ENCODE measurements around the gene SLC10A3. TPM values are rescaled to one million over a fixed set of nuclear protein-coding genes. Genes with fewer than 3 reads are reported as not detected.
A peak's percentile ranks its signal among the peaks of the same experiment; 100 is the strongest.

The SLC10A3 gene
- total and polyA plus RNA-seq, 4 donors: 16.8 to 38.8 (median 26.0) TPM

- peak within 1 kb of the TSS in 1 of 2 donors; percentile 50 for H3K27ac ChIP-seq (ENCODE audit: low read depth in 1 of 2, low read length in 2 of 2)
- intact Hi-C loops (cut with DNase I): no loop called here
- H3K36me3 ChIP-seq (ENCODE audit: control insufficient read depth in 1 of 2, insufficient read depth in 2 of 2, low read length in 1 of 2): no peaks in the 10 kb centered on the region
- H3K9me3 ChIP-seq (ENCODE audit: control insufficient read depth, low read length): no peaks in the 10 kb centered on the region
- peak; percentile 71 for ATAC-seq (ENCODE audit: low FRiP score)
- peaks cover 0 to 2% of the 10 kb centered on the region in 2 donors for H3K27me3 ChIP-seq (ENCODE audit: control insufficient read depth in 1 of 2, insufficient read depth in 2 of 2, low read length in 1 of 2)
- peak within 1 kb of the TSS; percentile 37 to 88 for H3K4me3 ChIP-seq (ENCODE audit: low read length in 2 of 2)
- DNase-seq: peak; percentile 72 to 85
- WGBS, 2 donors: 0 to 37% methylated on average over 31 to 88 of the region's 88 CpGs
- H3K4me1 ChIP-seq (ENCODE audit: control insufficient read depth in 1 of 2, insufficient read depth in 2 of 2, low read length in 2 of 2): no peaks in the 10 kb centered on the region
Measured at GRCh38 chrX:154458116-154458953, 32.1 kb downstream of the SLC10A3 start, which contains the start of gene PLXNA3. PLXNA3 (plus strand) TSS chrX:154458281; CDS start chrX:154460184, 1,903 bp downstream.

GRCh38 chrX:154457491-154458115 is 32.8 kb downstream of the SLC10A3 start:
- peak; percentile 13 for ATAC-seq (ENCODE audit: low FRiP score)
- intact Hi-C loops (cut with DNase I): no loop called here

GRCh38 chrX:154452823-154453222 is 37.6 kb downstream of the SLC10A3 start:
- WGBS, 2 donors: 61 to 72% methylated on average over 9 of the region's 9 CpGs
- no peak overlapping the region for H3K27ac ChIP-seq (ENCODE audit: low read depth in 1 of 2, low read length in 2 of 2)
- no peak for DNase-seq
- H3K36me3 ChIP-seq (ENCODE audit: control insufficient read depth in 1 of 2, insufficient read depth in 2 of 2, low read length in 1 of 2): peaks cover 0 to 4% of the 10 kb centered on the region in 2 donors
- no peak for ATAC-seq (ENCODE audit: low FRiP score)
- H3K27me3 ChIP-seq (ENCODE audit: control insufficient read depth in 1 of 2, insufficient read depth in 2 of 2, low read length in 1 of 2): no peaks in the 10 kb centered on the region
- H3K4me3 ChIP-seq (ENCODE audit: low read length in 2 of 2): no peak overlapping the region
- intact Hi-C loops (cut with DNase I): no loop called here
- no peaks in the 10 kb centered on the region for H3K9me3 ChIP-seq (ENCODE audit: control insufficient read depth, low read length)
- H3K4me1 ChIP-seq (ENCODE audit: control insufficient read depth in 1 of 2, insufficient read depth in 2 of 2, low read length in 2 of 2): no peaks in the 10 kb centered on the region

More at GRCh38 chrX:154457491-154458115, 32.8 kb downstream of the SLC10A3 start:
- WGBS, 2 donors: 3 to 33% methylated on average over 25 to 65 of the region's 65 CpGs
- Histone ChIP-seq H3K4me3 (ENCODE audit: low read length in 2 of 2) (peak overlapping the region; percentile 37 to 88), H3K27me3 (ENCODE audit: control insufficient read depth in 1 of 2, insufficient read depth in 2 of 2, low read length in 1 of 2) (peaks cover 0 to 2% of the 10 kb centered on the region in 2 donors), H3K9me3 (ENCODE audit: control insufficient read depth, low read length) (no peaks in the 10 kb centered on the region), H3K36me3 (ENCODE audit: control insufficient read depth in 1 of 2, insufficient read depth in 2 of 2, low read length in 1 of 2) (no peaks in the 10 kb centered on the region), H3K27ac (ENCODE audit: low read depth in 1 of 2, low read length in 2 of 2) (peak overlapping the region in 1 of 2 donors; percentile 38), H3K4me1 (ENCODE audit: control insufficient read depth in 1 of 2, insufficient read depth in 2 of 2, low read length in 2 of 2) (no peaks in the 10 kb centered on the region)
- DNase-seq: no peak

- Histone ChIP-seq H3K27ac (ENCODE audit: low read depth in 1 of 2, low read length in 2 of 2) (no peak overlapping the region), H3K36me3 (ENCODE audit: control insufficient read depth in 1 of 2, insufficient read depth in 2 of 2, low read length in 1 of 2) (peaks cover 0 to 4% of the 10 kb centered on the region in 2 donors), H3K4me1 (ENCODE audit: control insufficient read depth in 1 of 2, insufficient read depth in 2 of 2, low read length in 2 of 2) (no peaks in the 10 kb centered on the region), H3K27me3 (ENCODE audit: control insufficient read depth in 1 of 2, insufficient read depth in 2 of 2, low read length in 1 of 2) (no peaks in the 10 kb centered on the region), H3K9me3 (ENCODE audit: control insufficient read depth, low read length) (no peaks in the 10 kb centered on the region), H3K4me3 (ENCODE audit: low read length in 2 of 2) (no peak overlapping the region)
- ATAC-seq (ENCODE audit: low FRiP score): no peak
- whole genome bisulfite sequencing, 2 donors: 87 to 92% methylated on average over 15 to 17 of the region's 17 CpGs
- no peak for DNase-seq
- intact Hi-C loops (cut with DNase I): no loop called here
Measured at GRCh38 chrX:154450312-154450711, 40.1 kb downstream of the SLC10A3 start.

GRCh38 chrX:154449618-154450017 is 40.8 kb downstream of the SLC10A3 start:
- no peak for ATAC-seq (ENCODE audit: low FRiP score)
- intact Hi-C loops (cut with DNase I): no loop called here
- no peak for DNase-seq
- H3K27ac ChIP-seq (ENCODE audit: low read depth in 1 of 2, low read length in 2 of 2): no peak overlapping the region
- WGBS, 2 donors: 91% methylated on average over 18 of the region's 18 CpGs
- no peaks in the 10 kb centered on the region for H3K27me3 ChIP-seq (ENCODE audit: control insufficient read depth in 1 of 2, insufficient read depth in 2 of 2, low read length in 1 of 2)
- H3K36me3 ChIP-seq (ENCODE audit: control insufficient read depth in 1 of 2, insufficient read depth in 2 of 2, low read length in 1 of 2): peaks cover 0 to 4% of the 10 kb centered on the region in 2 donors
- H3K4me3 ChIP-seq (ENCODE audit: low read length in 2 of 2): no peak overlapping the region
- no peaks in the 10 kb centered on the region for H3K9me3 ChIP-seq (ENCODE audit: control insufficient read depth, low read length)
- H3K4me1 ChIP-seq (ENCODE audit: control insufficient read depth in 1 of 2, insufficient read depth in 2 of 2, low read length in 2 of 2): no peaks in the 10 kb centered on the region

GRCh38 chrX:154448484-154448883 is 41.9 kb downstream of the SLC10A3 start:
- ATAC-seq (ENCODE audit: low FRiP score) (no peak), DNase-seq (no peak)
- Histone ChIP-seq H3K36me3 (ENCODE audit: control insufficient read depth in 1 of 2, insufficient read depth in 2 of 2, low read length in 1 of 2) (peaks cover 0 to 4% of the 10 kb centered on the region in 2 donors), H3K4me3 (ENCODE audit: low read length in 2 of 2) (no peak overlapping the region), H3K4me1 (ENCODE audit: control insufficient read depth in 1 of 2, insufficient read depth in 2 of 2, low read length in 2 of 2) (no peaks in the 10 kb centered on the region), H3K9me3 (ENCODE audit: control insufficient read depth, low read length) (no peaks in the 10 kb centered on the region), H3K27me3 (ENCODE audit: control insufficient read depth in 1 of 2, insufficient read depth in 2 of 2, low read length in 1 of 2) (no peaks in the 10 kb centered on the region), H3K27ac (ENCODE audit: low read depth in 1 of 2, low read length in 2 of 2) (no peak overlapping the region)
- WGBS, 2 donors: 89 to 90% methylated on average over 14 of the region's 14 CpGs
- intact Hi-C loops (cut with DNase I): no loop called here

GRCh38 chrX:154446430-154446829 is 44.0 kb downstream of the SLC10A3 start:
- H3K27ac ChIP-seq (ENCODE audit: low read depth in 1 of 2, low read length in 2 of 2): no peak overlapping the region
- peaks cover 0 to 5% of the 10 kb centered on the region in 2 donors for H3K36me3 ChIP-seq (ENCODE audit: control insufficient read depth in 1 of 2, insufficient read depth in 2 of 2, low read length in 1 of 2)
- intact Hi-C loops (cut with DNase I): no loop called here
- DNase-seq (no peak), ATAC-seq (ENCODE audit: low FRiP score) (no peak)
- WGBS, 2 donors: 87 to 90% methylated on average over 12 of the region's 12 CpGs
- H3K4me1 ChIP-seq (ENCODE audit: control insufficient read depth in 1 of 2, insufficient read depth in 2 of 2, low read length in 2 of 2): no peaks in the 10 kb centered on the region
- H3K4me3 ChIP-seq (ENCODE audit: low read length in 2 of 2): no peak overlapping the region
- no peaks in the 10 kb centered on the region for H3K9me3 ChIP-seq (ENCODE audit: control insufficient read depth, low read length)
- no peaks in the 10 kb centered on the region for H3K27me3 ChIP-seq (ENCODE audit: control insufficient read depth in 1 of 2, insufficient read depth in 2 of 2, low read length in 1 of 2)

- no peaks in the 10 kb centered on the region for H3K27me3 ChIP-seq (ENCODE audit: control insufficient read depth in 1 of 2, insufficient read depth in 2 of 2, low read length in 1 of 2)
- H3K4me3 ChIP-seq (ENCODE audit: low read length in 2 of 2): no peak overlapping the region
- H3K4me1 ChIP-seq (ENCODE audit: control insufficient read depth in 1 of 2, insufficient read depth in 2 of 2, low read length in 2 of 2): no peaks in the 10 kb centered on the region
- WGBS, 2 donors: 93% methylated on average over 16 of the region's 16 CpGs
- DNase-seq: no peak
- no peak for ATAC-seq (ENCODE audit: low FRiP score)
- peaks cover 0 to 5% of the 10 kb centered on the region in 2 donors for H3K36me3 ChIP-seq (ENCODE audit: control insufficient read depth in 1 of 2, insufficient read depth in 2 of 2, low read length in 1 of 2)
- H3K27ac ChIP-seq (ENCODE audit: low read depth in 1 of 2, low read length in 2 of 2): no peak overlapping the region
- intact Hi-C loops (cut with DNase I): no loop called here
- H3K9me3 ChIP-seq (ENCODE audit: control insufficient read depth, low read length): no peaks in the 10 kb centered on the region
Measured at GRCh38 chrX:154445776-154446175, 44.7 kb downstream of the SLC10A3 start.

All from aorta (tissue), 5 donors.